Tongue (tissue), 3 donors: Measurements from ENCODE around the gene HMGN1. TPM values are rescaled to one million over a fixed set of nuclear protein-coding genes. Genes with fewer than 3 reads are reported as not detected.

Experiments
- DNase-seq: peaks from one replicate; pipeline ENCODE4 v3.0.0-alpha.2; 2015
- small RNA-seq: library from RNA; depleted of rRNA; stranded (forward); fragments of <200 nt; gene quantifications from one replicate; pipeline ENCODE3, GENCODE V24; 2014; ENCODE audit warnings: low replicate concordance
- total RNA-seq: library from RNA; depleted of rRNA; stranded (reverse); fragments of >200 nt; gene quantifications from one replicate; pipeline ENCODE4 v1.2.3, GENCODE V29; 2014

The HMGN1 gene
- total RNA-seq, 1 donor from 2014 or later: 188 TPM

DNA sequence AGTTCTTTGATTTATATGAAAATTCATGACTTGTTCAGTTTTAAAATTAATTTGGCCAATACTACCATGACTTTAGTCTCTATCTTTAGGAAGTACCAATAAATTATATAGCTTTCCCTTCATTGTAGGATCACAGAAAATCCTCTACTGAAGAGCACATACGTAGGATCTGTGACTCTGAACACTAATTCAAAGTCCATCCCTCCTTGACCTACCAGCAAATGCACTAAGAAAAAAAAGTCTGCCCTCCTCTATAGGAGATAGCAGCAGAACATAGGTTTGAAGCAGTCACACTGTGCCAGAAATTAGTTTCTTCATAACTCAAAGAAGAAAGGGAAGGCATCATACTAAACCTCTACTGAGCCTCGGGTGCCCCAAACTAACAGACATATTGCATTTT, 52.0 kb downstream of the HMGN1 start:
- DNase-seq: no peak

Small RNAs within 50 kb of the gene (small RNA-seq; reads per million reads assigned to genes)
- gene RF00019: not detected

Other genes starting within 250 kb of the HMGN1 start
- gene PSMG1, start 165.6 kb downstream of the HMGN1 start, total RNA-seq: 15.5 TPM
- gene BRWD1, start 35.5 kb downstream of the HMGN1 start, total RNA-seq: 147 TPM
- 0.41 TPM for gene LCA5L, start 96.7 kb upstream of the HMGN1 start, total RNA-seq
- gene SH3BGR, start 102.9 kb upstream of the HMGN1 start, total RNA-seq: 95.6 TPM